NCI-H345 treated with DMSO at 0.1 percent for 48 hours (cell line): ENCODE results near the gene MTHFR.

Experiments
- DNase-seq: peaks from one replicate; lab custom pipeline; 2025; ENCODE audit not compliant: unreplicated experiment; lab: John Stamatoyannopoulos, UW

Gene MTHFR

GRCh38 chr1:11799099-11799498 lies 6.7 kb downstream of the MTHFR start:
- no peak for DNase-seq

- DNase-seq, result no peak
Measured at GRCh38 chr1:11797525-11798216, 8.1 kb downstream of the MTHFR start.

DNA sequence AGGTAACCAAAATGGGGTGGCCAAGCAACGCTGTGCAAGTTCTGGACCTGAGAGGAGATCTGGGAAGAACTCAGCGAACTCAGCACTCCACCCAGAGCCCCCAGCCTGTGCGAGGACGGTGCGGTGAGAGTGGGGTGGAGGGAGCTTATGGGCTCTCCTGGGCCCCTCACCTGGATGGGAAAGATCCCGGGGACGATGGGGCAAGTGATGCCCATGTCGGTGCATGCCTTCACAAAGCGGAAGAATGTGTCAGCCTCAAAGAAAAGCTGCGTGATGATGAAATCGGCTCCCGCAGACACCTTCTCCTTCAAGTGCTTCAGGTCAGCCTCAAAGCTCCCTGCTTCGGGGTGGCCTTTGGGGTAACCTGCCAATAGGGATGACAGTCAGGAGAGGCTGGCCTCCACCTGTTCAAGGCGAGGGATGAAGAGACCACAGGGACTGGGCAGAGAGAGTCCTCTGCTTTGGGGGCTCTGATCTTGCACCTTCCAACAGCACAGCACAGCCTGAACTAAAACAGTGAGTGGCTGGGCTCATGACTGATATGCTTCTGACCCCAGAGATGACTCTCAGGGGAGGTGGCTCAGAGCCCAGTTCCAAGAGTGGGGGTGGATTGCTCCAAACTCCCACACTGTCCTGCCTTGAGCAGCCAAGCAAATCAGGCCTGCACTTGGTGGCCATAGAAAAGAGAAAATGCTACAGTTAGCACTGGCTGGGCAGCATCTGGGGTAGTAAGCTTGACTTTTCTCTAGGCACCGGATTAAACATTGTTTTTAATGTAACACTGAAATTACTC lies 9.5 kb downstream of the MTHFR start:
- DNase-seq, result no peak

- DNase-seq, result no peak
Measured at GRCh38 chr1:11795238-11795890, 10.4 kb downstream of the MTHFR start.

DNA sequence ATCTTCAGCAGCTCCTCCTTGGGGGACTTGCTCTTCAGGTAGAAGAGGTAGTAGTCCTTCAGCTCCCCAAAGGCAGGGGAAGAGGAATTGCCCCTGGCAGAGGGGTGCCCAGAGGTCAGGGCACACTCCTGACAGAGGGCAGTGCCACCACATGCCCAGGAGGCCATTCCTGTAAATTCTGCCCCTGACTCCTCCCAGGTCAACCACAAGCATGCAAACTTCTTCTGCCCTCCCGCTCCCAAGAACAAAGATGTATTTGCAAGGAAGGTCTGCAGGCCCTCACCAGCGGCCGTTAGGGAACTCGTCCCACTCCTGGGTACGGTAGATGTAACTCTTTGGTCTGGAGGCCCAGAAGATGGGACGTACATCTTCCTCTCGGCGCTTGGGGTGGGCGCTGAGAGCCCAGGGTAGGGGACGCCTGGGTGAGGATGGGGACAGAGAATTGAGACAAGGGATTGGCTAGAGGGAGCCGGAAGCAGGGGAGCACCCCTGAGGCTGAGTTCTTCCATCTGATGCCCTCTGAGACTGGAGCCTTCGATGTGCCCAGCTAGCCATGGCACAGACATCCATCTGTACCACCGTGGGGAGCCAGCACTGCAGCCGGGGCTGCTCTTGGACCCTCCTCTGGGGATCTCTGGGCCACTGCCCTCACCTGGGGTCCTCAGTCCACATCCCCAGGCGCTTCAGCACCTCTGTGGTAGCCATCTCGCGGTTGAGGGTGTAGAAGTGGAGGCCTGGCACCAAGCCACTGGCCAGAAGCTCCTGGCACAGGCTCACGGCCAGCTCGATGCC lies 11.1 kb downstream of the MTHFR start:
- DNase-seq, result no peak

DNA sequence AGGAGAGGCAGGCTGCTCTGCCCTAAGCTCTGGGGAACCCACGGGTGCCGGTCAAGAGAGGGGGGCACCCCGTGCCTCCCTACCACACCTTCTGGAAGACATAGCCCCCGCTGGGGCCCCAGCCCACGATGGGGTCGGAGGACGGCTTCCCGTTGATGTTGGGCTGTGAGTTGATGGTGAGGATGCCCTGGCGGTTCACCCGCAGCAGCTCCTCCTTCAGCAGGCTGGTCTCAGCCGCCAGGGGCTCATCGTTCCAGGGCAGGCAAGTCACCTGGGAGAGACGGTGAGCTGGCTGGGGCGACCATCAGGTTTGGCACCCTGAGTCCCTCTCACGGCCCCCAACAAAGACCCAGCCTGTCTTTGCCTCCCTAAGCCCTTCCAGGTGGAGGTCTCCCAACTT lies 11.9 kb downstream of the MTHFR start:
- no peak for DNase-seq

- DNase-seq, result no peak
Measured at GRCh38 chr1:11792106-11792505, 13.7 kb downstream of the MTHFR start.

GRCh38 chr1:11790880-11791715 lies 14.7 kb downstream of the MTHFR start:
- DNase-seq, result no peak

DNA sequence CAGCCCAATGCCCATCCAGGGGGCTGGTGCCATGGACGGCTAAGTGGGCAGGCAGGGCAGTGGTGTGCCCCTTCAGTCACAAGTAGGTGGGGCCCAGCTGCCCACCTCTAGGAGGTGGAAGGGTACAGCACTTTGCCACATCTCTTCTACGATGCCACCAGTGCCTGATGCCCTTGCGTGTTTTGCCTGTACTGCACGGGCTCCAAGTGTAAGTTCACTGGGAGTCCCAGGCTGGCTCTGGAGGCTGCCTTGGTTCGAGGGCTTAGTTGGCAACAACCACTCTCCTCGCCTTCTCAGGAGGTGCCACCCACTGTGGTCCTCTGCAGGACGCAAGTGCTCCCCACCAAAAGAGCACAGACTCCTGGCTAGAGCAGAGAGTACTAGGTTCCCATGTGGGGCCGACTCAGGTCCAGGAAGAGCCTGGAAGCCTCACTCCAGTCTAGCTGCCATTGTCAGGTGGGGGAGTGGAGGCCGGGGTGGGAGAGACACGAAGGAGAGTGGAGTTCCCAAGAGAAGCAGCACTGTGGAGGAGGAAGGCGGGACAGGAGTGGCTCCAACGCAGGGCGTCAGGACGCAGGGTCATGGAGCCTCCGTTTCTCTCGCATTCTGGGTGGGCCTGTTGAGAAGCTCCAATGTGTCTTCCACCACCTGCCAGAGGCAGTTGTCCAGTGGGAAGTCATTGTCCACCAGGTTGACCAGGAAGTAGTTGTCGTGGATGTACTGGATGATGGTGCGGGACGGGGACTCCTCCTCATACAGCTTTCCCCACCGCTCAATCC lies 15.5 kb downstream of the MTHFR start:
- no peak for DNase-seq

GRCh38 chr1:11789126-11790067 lies 16.4 kb downstream of the MTHFR start:
- no peak for DNase-seq

- no peak for DNase-seq
Measured at GRCh38 chr1:11788549-11789053, 17.2 kb downstream of the MTHFR start.

- no peak for DNase-seq
Measured at GRCh38 chr1:11787804-11788436, 17.8 kb downstream of the MTHFR start.

DNA sequence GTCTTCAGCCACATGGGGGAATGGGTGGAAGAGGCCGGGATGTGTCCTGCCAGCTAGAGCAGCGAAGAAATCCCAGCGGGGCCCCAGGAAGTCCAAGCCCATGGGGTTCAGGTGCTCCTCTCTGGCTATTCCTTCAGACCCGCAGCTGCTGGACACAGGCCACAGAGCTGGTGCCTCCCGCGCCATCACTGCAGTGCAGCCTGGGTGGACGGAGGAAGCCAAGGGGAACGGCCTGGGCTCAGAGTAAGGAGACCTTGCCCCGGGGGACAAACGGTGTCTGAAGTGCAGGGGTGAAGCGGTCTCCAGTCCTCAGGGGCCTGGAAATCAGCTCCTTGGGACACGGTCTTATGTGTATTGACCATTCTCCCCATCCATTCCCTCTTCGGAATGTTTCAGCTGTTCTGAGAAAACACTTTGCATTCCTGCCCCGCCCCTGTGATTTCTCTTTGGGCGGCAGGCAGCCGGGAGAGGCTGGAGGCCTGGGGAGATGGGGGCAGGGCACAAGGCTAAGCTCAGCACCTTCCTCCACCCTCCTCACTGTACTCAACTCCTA lies 18.4 kb downstream of the MTHFR start:
- DNase-seq, result no peak

- no peak for DNase-seq
Measured at GRCh38 chr1:11786168-11786567, 19.6 kb downstream of the MTHFR start.

DNA sequence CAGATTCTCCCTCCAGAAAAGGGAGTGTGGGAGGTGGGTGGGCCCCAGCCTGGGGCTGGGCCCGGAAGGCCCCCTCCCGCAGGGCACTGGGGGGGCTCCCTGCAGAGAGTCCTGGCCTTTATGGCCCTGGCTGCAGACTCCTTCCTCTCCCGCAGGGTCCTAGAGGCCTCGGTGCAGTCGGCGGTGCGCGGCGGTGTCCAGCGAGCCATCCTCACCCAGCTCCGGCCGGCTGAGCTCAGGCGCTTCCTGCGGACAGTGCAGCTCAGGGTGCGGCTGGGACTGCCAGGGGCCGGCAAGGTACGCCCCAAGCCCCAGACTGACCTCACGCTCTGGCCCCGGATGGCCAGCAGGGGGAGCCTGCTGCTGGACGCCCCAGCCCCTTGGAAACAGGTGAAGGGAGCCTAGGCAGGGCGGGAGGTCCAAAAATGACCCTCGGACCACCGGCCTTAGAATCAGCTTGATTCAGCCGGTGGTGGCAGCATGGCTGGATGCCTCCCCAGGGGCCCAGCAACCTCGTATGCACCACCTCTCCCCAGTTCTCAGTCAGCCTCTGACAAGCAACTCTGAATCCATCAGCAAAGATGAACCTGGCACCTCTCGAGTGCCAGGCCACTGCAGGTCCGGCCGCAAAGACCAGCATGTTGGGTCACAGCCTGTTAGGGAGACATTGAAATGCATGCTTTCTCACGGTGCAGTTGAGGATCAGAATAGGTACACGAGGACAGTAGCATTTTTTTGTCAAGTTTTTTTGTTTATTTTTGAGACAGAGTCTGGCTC lies 20.6 kb downstream of the MTHFR start:
- no peak for DNase-seq

DNA sequence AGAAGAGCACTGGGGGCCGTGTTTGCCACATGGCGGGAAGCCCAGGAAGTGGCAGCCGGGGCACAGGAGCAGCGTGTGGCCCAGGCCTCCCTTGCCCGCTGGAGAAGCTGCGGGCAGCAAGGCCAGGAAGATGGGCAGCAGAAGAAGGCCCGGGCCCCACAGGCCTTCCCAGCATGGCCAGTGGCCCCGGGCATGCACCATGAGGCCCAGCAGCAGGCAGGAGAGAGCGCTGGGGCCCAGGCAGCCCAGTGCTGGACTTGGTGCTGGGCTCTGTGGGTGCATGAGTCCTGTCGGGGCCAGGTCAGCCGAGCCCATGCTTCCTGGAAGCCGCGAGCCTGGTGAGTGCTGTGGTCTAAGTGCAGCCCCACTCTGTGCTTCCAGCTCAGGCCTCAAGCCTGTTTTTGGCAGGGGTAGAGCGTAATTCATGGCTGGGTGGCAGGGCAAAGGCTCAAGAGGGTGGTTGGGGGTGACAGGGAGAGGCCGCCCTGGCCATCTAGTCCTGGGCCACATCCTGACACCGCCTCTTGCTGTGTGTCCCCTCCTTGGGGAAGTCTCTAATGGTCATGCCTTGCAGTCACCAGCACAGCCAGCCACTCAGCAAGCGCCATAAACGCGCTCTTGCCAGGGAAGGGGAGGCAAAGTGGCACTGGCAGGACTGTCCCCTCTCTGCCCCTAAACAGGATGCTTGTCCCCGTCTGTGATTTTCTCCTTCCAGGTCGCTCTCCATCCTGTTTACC lies 21.3 kb downstream of the MTHFR start:
- no peak for DNase-seq
